Liver (tissue), 9 donors: ENCODE measurements around the gene TAF4. TPM values are rescaled to one million over a fixed set of nuclear protein-coding genes. Genes with fewer than 3 reads are reported as not detected.

Experiments used
- DNase-seq: peaks from one replicate; pipeline ENCODE4 v3.0.0-alpha.2; 2017; ENCODE audit warnings: low spot score
- H3K27ac ChIP-seq, 2 donors: one replicate each; pipeline ENCODE4 v1.7.0; 2013; ENCODE audit warnings: inconsistent platforms in 2 of 2, low read length in 2 of 2, control low read depth in 1 of 2, low read depth in 1 of 2, mild to moderate bottlenecking in 1 of 2
- H3K27me3 ChIP-seq, 4 donors: one replicate each; pipeline versions ENCODE4 v1.6.1 to v1.7.0; 2013; ENCODE audit warnings: low read length in 3 of 4, inconsistent platforms in 1 of 4, mild to moderate bottlenecking in 1 of 4, moderate library complexity in 1 of 4; ENCODE audit not compliant: control insufficient read depth in 4 of 4, insufficient read depth in 4 of 4
- H3K36me3 ChIP-seq, 4 donors: one replicate each; pipeline versions ENCODE4 v1.6.1 to v1.7.0; 2013; ENCODE audit warnings: low read length in 3 of 4, mild to moderate bottlenecking in 3 of 4, low read depth in 1 of 4, moderate library complexity in 1 of 4; ENCODE audit not compliant: control insufficient read depth in 4 of 4, insufficient read depth in 3 of 4
- H3K4me1 ChIP-seq, 4 donors: one replicate each; pipeline versions ENCODE4 v1.6.1 to v1.7.0; 2013; ENCODE audit warnings: low read length in 3 of 4, mild to moderate bottlenecking in 3 of 4, moderate library complexity in 1 of 4; ENCODE audit not compliant: control insufficient read depth in 4 of 4, insufficient read depth in 4 of 4
- H3K4me3 ChIP-seq, 3 donors: one replicate each; pipeline versions ENCODE4 v1.6.1 to v1.7.0; 2013; ENCODE audit warnings: low read length in 3 of 3, control low read depth in 1 of 3, low read depth in 1 of 3, mild to moderate bottlenecking in 1 of 3
- H3K9ac ChIP-seq, 2 donors: one replicate each; pipeline ENCODE4 v1.7.0; 2013; ENCODE audit warnings: low read length in 2 of 2, mild to moderate bottlenecking in 2 of 2, moderate library complexity in 2 of 2, control low read depth in 1 of 2, low read depth in 1 of 2
- H3K9me3 ChIP-seq, 4 donors: one replicate each; pipeline versions ENCODE4 v1.6.1 to v1.7.0; 2013; ENCODE audit warnings: low read length in 3 of 4; ENCODE audit not compliant: control insufficient read depth in 4 of 4
- CTCF ChIP-seq: fragments of 150-350 bp; IDR thresholded peaks from 2 replicates; pipeline ENCODE4 v1.5.1; 2017; ENCODE audit warnings: improper control_type of control experiment, low read depth, low read length; ENCODE audit not compliant: missing input control
- EGR1 ChIP-seq, 2 donors: IDR thresholded peaks; 2 replicates each; pipeline ENCODE4 v1.6.1; 2016 to 2018; ENCODE audit warnings: antibody characterized with exemption in 2 of 2, low read depth in 2 of 2
- FOXA2 ChIP-seq: IDR thresholded peaks from 2 replicates; pipeline ENCODE4 v1.6.1; 2016; ENCODE audit warnings: antibody characterized with exemption
- HNF4A ChIP-seq, 2 donors: conservative IDR thresholded peaks; 2 replicates each; pipeline ENCODE4 v1.6.1; 2016; ENCODE audit warnings: antibody characterized with exemption in 2 of 2, mild to moderate bottlenecking in 2 of 2
- HNF4G ChIP-seq: IDR thresholded peaks from 2 replicates; pipeline ENCODE4 v1.6.1; 2016; ENCODE audit warnings: antibody characterized with exemption
- JUND ChIP-seq, 2 donors: IDR thresholded peaks; 2 replicates each; pipeline ENCODE4 v1.6.1; 2016; ENCODE audit warnings: antibody characterized with exemption in 2 of 2
- MAX ChIP-seq: IDR thresholded peaks from 2 replicates; pipeline ENCODE4 v1.6.1; 2016; ENCODE audit warnings: antibody characterized with exemption
- NR2F2 ChIP-seq: IDR thresholded peaks from 2 replicates; pipeline ENCODE4 v1.6.1; 2016; ENCODE audit warnings: antibody characterized with exemption
- RAD21 ChIP-seq, 2 donors: IDR thresholded peaks; 2 replicates each; pipeline ENCODE4 v1.6.1; 2016; ENCODE audit warnings: antibody characterized with exemption in 2 of 2, mild to moderate bottlenecking in 2 of 2
- SP1 ChIP-seq: IDR thresholded peaks from 2 replicates; pipeline ENCODE4 v1.6.1; 2018; ENCODE audit warnings: antibody characterized with exemption, mild to moderate bottlenecking
- TAF1 ChIP-seq: conservative IDR thresholded peaks from 2 replicates; pipeline ENCODE4 v1.6.1; 2016; ENCODE audit warnings: antibody characterized with exemption, mild to moderate bottlenecking
- YY1 ChIP-seq: IDR thresholded peaks from 2 replicates; pipeline ENCODE4 v1.6.1; 2016; ENCODE audit warnings: antibody characterized with exemption, mild to moderate bottlenecking
- ZBTB33 ChIP-seq: IDR thresholded peaks from 2 replicates; pipeline ENCODE4 v1.6.1; 2016; ENCODE audit warnings: antibody characterized with exemption
- WGBS: extraction: QIAGEN DNeasy Blood & Tissue Kit; methylation state at CpG from one replicate; pipeline ENCODE4 v1.1.7; 2013; 5-methylcytosine and 5-hydroxymethylcytosine counted together
- polyA plus RNA-seq, 2 donors: library from polyadenylated mRNA; stranded (reverse) in 1 of 2; unstranded in 1 of 2; fragments of 200-250 nt in 1 of 2; fragments of >200 nt in 1 of 2; fragmentation: Nextera tagmentation in 1 of 2; extraction: Ambion mirVana in 1 of 2; gene quantifications; one replicate each; pipeline versions ENCODE4 v1.2.1 to v1.2.3, GENCODE V29; 2013 to 2015
- total RNA-seq, 2 donors: library from RNA; depleted of rRNA; stranded (reverse); fragments of >200 nt; gene quantifications; one replicate each; pipeline ENCODE4 v1.2.3, GENCODE V29; 2014
- donor health status: healthy.
- donor health status: healthy.
- donor health status: healthy.
- donor health status: healthy.
- donor health status: healthy.

The TAF4 gene
- total RNA-seq (10 to 100 TPM in 1 of 2 donors, 1 to 10 TPM in 1; 7.3 to 11.8 TPM), polyA plus RNA-seq (1 to 10 TPM; 2.0 to 3.8 TPM)

GRCh38 chr20:62065674-62066338 is at the start of gene TAF4:
Gene TAF4 (minus strand): TSS chr20:62065881. CDS start chr20:62065810, 71 bp downstream.
- peak; percentile 81 for DNase-seq
- peak within 1 kb of the TSS; percentile 64 to 71 for H3K9ac ChIP-seq
- peak; percentile 89 for TF ChIP-seq YY1
- no peak for TF ChIP-seq HNF4A (conservative IDR thresholded peaks at IDR 0.05)
- H3K9me3 ChIP-seq = no peaks in the 10 kb centered on the region
- H3K36me3 ChIP-seq = peaks cover 0 to 4% (median 0%) of the 10 kb centered on the region in 4 donors
- H3K4me1 ChIP-seq = peaks cover 11 to 28% (median 20%) of the 10 kb centered on the region in 4 donors
- peak within 1 kb of the TSS; percentile 22 to 75 for H3K27ac ChIP-seq
- peak within 1 kb of the TSS; percentile 69 to 86 (median 73) for H3K4me3 ChIP-seq
- no peaks in the 10 kb centered on the region for H3K27me3 ChIP-seq
- 1% methylated on average over 116 of the region's 116 CpGs for WGBS

GRCh38 chr20:62114894-62115293 is 49.2 kb upstream of the TAF4 start:
- Histone ChIP-seq H3K9ac (no peak overlapping the region), H3K4me3 (no peak overlapping the region), H3K4me1 (no peaks in the 10 kb centered on the region), H3K36me3 (no peaks in the 10 kb centered on the region), H3K27ac (no peak overlapping the region), H3K27me3 (no peaks in the 10 kb centered on the region), H3K9me3 (peaks cover 8 to 32% (median 19%) of the 10 kb centered on the region in 4 donors)
- 58% methylated on average over 8 of the region's 8 CpGs for WGBS
- DNase-seq = no peak
- TF ChIP-seq NR2F2 = no peak
- no peak for TF ChIP-seq HNF4G
- TF ChIP-seq TAF1 = no peak
- no peak for TF ChIP-seq EGR1 (IDR thresholded peaks at IDR 0.05; ENCODE audit: low read depth in 2 of 2)

- TF ChIP-seq SP1 = no peak
- no peak for TF ChIP-seq FOXA2
- TF ChIP-seq YY1 = no peak
- no peak for TF ChIP-seq TAF1
- no peak for TF ChIP-seq RAD21 (IDR thresholded peaks at IDR 0.05)
- TF ChIP-seq JUND (IDR thresholded peaks at IDR 0.05) = no peak
- TF ChIP-seq NR2F2 = no peak
- TF ChIP-seq MAX = no peak
- TF ChIP-seq ZBTB33 = no peak
- no peak for TF ChIP-seq HNF4G
- TF ChIP-seq CTCF = no peak
- no peak for TF ChIP-seq HNF4A (conservative IDR thresholded peaks at IDR 0.05)
- no peak for DNase-seq
- Histone ChIP-seq H3K27me3 (no peaks in the 10 kb centered on the region), H3K9me3 (peaks cover 17 to 40% (median 29%) of the 10 kb centered on the region in 4 donors), H3K4me1 (no peaks in the 10 kb centered on the region), H3K27ac (no peak overlapping the region), H3K36me3 (no peaks in the 10 kb centered on the region), H3K4me3 (no peak overlapping the region), H3K9ac (no peak overlapping the region)
- WGBS = 93% methylated on average over 6 of the region's 6 CpGs
These were observed 46.7 kb upstream of the TAF4 start for GRCh38 chr20:62112368-62112767.
